ENCODE measurements around the gene KRT74. TPM values are rescaled to one million over a fixed set of nuclear protein-coding genes. Genes with fewer than 3 reads are reported as not detected.

KRT74 gene
- total RNA-seq, 2 donors from 2014 or later, result 2.9 TPM; not detected in 1

DNA sequence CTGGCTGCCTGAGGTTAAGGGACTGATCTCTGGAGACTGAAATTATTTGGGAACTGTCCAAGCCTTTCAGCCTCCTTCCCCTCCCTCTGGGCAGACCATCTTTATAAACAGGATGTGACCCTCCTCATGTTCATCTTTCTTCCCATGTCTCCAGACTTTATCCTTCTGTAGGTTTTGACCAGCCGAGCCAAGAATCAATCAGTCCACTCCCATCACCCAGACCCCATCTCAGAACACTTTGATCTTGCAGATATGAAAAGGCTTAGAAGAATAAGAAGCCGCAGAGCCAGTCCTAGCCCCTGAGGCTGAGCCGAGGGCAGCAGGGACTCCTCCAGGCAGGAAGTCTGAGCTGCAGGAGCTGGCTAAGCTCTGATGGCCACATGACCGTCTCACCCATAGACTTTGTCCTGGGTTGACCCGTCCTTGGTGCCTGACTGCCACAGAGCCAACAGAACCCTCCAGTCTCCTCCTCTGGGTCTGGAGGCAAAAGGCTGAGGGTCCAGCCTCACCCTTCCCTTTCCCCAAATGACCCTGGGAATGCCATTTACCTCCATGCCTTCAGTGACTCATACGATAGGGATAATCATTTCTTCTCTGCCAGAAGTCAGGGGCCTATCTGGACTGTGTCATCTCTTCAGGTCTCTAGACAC, 22.3 kb downstream of the KRT74 start:
- no peaks in the 10 kb centered on the region for H3K36me3 ChIP-seq
- DNase-seq (ENCODE audit: low spot score), result no peak
- no peak overlapping the region for H3K27ac ChIP-seq
- TF ChIP-seq, protein P1, sequence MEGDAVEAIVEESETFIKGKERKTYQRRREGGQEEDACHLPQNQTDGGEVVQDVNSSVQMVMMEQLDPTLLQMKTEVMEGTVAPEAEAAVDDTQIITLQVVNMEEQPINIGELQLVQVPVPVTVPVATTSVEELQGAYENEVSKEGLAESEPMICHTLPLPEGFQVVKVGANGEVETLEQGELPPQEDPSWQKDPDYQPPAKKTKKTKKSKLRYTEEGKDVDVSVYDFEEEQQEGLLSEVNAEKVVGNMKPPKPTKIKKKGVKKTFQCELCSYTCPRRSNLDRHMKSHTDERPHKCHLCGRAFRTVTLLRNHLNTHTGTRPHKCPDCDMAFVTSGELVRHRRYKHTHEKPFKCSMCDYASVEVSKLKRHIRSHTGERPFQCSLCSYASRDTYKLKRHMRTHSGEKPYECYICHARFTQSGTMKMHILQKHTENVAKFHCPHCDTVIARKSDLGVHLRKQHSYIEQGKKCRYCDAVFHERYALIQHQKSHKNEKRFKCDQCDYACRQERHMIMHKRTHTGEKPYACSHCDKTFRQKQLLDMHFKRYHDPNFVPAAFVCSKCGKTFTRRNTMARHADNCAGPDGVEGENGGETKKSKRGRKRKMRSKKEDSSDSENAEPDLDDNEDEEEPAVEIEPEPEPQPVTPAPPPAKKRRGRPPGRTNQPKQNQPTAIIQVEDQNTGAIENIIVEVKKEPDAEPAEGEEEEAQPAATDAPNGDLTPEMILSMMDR (IDR thresholded peaks at IDR 0.05), result no peak
- no peaks in the 10 kb centered on the region for H3K27me3 ChIP-seq
- no peak overlapping the region for H3K4me3 ChIP-seq
- H3K9me3 ChIP-seq, result no peaks in the 10 kb centered on the region
- peaks cover 0 to 11% of the 10 kb centered on the region in 2 donors for H3K4me1 ChIP-seq

DNA sequence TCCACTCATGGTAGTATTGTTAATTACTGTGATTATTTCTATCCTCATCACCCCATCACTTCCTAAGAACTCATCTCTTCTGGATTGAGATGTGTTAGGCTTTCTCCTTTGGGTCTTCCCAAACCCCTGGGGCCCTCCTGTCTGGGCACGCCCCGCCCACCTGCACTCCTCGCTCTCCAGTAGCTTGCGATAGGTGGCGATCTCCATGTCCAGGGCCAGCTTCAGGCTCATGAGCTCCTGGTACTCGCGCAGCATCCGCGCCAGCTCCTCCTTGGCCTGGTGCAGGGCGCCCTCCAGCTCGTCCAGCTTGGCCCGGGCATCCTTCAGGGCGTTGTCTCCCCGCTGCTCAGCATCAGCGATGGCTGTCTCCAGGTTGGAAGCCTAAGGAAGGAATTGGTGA, 27.5 kb downstream of the KRT74 start:
- Histone ChIP-seq H3K27ac (no peak overlapping the region), H3K27me3 (no peaks in the 10 kb centered on the region), H3K4me3 (no peak overlapping the region), H3K36me3 (no peaks in the 10 kb centered on the region), H3K9me3 (no peaks in the 10 kb centered on the region), H3K4me1 (no peaks in the 10 kb centered on the region)
- TF ChIP-seq, protein P1 (IDR thresholded peaks at IDR 0.05), result no peak
- DNase-seq (ENCODE audit: low spot score), result no peak

DNA sequence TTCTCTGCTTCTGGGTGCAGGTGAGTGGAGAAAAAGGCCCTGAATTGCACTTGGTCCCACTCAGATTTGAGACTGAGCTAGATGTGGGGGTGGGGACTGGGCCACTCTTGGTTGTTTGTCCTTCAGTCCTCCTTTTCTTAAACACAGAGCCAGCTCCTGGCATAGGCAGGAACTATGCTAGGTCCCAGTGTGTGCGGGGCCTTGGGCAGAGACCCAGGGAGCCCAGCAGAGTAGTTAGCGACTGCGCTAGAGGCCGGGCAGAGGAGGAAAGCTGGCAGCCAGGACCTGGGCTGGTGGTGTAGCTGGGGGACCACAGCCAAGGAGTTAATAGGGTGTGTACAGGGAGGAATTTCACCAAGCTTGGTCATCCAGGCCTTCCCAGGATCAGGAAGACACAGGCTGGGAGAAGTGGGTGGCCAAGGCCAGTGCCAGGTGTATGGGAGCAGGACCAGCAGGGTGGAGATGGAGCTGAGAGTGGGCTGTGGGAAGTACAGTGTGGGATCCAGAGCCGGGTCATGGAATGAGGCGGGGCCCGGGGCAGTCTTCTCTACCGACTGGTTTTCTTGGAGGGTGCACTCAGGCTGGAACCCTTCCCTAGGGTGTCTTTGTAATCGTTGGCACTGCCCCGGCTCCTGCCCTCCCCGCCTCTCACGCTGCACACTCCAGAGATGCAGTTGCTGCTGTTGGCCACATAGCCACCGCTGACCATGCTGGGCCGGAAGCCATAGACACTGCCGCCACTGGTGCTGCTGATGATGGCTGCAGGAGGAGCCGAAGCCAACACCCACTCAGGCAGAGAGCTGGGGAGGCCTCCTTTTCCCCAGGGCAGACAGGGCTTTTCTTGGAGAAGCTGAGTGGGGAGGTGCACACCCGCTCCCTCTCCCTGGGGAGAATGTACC, 29.4 kb downstream of the KRT74 start:
- no peaks in the 10 kb centered on the region for H3K27me3 ChIP-seq
- TF ChIP-seq, protein P1 (IDR thresholded peaks at IDR 0.05), result no peak
- H3K27ac ChIP-seq, result no peak overlapping the region
- no peaks in the 10 kb centered on the region for H3K36me3 ChIP-seq
- no peak overlapping the region for H3K4me3 ChIP-seq
- H3K9me3 ChIP-seq, result no peaks in the 10 kb centered on the region
- H3K4me1 ChIP-seq, result no peaks in the 10 kb centered on the region
- no peak for DNase-seq (ENCODE audit: low spot score)

DNA sequence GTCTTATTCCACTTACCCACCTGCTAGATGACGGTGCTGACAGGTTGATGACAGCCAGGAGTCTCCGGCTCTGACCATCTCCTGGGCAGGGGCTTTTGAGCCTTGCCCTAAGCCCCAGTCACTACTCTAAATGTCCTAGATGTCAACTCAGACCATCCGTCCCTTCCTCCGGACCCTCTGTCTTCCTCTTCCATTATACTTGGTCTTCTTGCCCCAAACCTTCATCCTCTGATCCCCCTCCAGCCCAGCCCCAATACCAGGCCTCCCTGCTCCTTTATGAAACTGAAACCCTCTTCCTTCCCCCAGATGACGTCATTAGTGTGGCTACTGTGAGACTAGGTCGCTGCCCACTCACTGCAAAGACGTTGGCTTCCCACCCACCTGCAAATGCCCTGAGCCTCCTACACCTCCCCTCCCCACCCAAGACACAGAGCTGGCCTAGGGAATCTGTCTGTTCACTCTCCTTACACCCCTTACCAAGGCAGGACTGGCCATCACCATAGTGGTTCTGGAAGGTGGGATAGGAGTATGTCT, 30.8 kb downstream of the KRT74 start:
- DNase-seq (ENCODE audit: low spot score), result no peak
- no peaks in the 10 kb centered on the region for H3K27me3 ChIP-seq
- no peaks in the 10 kb centered on the region for H3K36me3 ChIP-seq
- no peak overlapping the region for H3K27ac ChIP-seq
- TF ChIP-seq, protein P1 (IDR thresholded peaks at IDR 0.05), result no peak
- H3K9me3 ChIP-seq, result no peaks in the 10 kb centered on the region
- H3K4me3 ChIP-seq, result no peak overlapping the region
- H3K4me1 ChIP-seq, result no peaks in the 10 kb centered on the region

DNA sequence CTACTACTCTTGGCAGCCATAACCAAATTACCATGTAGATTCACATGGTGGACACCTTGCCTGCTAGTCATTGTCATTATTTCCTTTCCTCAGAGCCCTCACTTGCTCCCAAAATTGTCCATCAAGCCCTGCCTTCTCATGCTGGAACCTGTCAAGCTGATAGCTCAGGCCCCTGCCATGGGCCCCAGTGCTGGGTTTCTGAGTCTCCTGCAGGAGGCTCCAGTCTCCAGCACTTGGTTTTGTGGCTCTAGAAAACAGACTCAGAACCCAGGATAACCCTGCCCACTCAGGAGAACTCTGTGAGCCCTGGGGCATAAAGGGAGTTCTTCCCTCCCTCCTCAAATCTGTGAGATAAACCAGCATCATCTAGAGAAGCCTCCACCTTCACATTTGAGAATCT, 31.5 kb downstream of the KRT74 start:
- TF ChIP-seq, protein P1 (IDR thresholded peaks at IDR 0.05), result no peak
- no peaks in the 10 kb centered on the region for H3K9me3 ChIP-seq
- no peak overlapping the region for H3K4me3 ChIP-seq
- no peaks in the 10 kb centered on the region for H3K4me1 ChIP-seq
- H3K27me3 ChIP-seq, result no peaks in the 10 kb centered on the region
- H3K36me3 ChIP-seq, result no peaks in the 10 kb centered on the region
- no peak for DNase-seq (ENCODE audit: low spot score)
- no peak overlapping the region for H3K27ac ChIP-seq

Data from right atrium auricular region (tissue), 2 donors.